ENCODE measurements around the gene TAMALIN.

DNA sequence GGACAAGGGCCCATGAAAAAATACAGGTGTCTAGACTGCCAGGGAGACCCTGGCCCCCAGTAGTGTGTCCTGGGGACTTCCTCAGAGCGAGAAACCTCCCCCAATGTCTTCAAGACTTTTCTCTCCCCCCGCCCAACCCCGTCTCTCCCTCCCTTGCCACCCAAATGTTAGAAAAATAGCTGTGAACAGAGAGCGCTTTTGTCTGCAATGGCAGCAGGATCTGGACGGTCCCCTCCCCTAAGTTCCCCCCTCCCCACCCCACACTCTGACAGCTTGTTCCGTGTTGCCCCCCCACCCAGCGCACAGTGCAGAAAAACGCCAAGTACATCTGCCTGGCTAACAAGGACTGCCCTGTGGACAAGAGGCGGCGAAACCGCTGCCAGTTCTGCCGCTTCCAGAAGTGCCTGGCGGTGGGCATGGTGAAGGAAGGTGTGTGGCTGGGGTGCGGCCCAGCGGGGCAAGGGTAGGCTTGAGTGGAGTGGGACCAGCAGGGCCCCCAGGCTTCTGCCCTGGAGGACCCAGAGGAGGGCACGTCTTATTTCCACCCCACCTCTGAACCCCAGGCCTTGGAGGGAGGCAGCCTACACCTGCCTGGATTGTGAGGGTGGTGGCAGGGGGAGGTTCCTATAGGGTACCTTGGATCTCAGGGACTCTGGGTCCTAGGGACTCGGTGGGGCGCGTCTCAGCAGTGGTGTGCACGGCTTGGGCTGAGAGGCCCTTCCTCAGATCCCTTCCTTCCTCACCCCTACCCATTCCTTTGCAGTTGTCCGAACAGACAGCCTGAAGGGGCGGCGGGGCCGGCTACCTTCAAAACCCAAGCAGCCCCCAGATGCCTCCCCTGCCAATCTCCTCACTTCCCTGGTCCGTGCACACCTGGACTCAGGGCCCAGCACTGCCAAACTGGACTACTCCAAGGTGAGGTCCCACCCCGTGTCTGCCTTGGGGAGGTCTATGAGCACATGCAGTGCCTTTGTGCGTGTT is 49.3 kb downstream of the TAMALIN start:
- TF ChIP-seq, protein P1, sequence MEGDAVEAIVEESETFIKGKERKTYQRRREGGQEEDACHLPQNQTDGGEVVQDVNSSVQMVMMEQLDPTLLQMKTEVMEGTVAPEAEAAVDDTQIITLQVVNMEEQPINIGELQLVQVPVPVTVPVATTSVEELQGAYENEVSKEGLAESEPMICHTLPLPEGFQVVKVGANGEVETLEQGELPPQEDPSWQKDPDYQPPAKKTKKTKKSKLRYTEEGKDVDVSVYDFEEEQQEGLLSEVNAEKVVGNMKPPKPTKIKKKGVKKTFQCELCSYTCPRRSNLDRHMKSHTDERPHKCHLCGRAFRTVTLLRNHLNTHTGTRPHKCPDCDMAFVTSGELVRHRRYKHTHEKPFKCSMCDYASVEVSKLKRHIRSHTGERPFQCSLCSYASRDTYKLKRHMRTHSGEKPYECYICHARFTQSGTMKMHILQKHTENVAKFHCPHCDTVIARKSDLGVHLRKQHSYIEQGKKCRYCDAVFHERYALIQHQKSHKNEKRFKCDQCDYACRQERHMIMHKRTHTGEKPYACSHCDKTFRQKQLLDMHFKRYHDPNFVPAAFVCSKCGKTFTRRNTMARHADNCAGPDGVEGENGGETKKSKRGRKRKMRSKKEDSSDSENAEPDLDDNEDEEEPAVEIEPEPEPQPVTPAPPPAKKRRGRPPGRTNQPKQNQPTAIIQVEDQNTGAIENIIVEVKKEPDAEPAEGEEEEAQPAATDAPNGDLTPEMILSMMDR (IDR thresholded peaks at IDR 0.05) = no peak
- TF ChIP-seq POLR2A (IDR thresholded peaks at IDR 0.05) (peak in 1 of 2 donors; percentile 11), EP300 (IDR thresholded peaks at IDR 0.05) (no peak), POLR2AphosphoS5 (IDR thresholded peaks at IDR 0.05) (peak; percentile 15)

All from gastroesophageal sphincter (tissue), 3 donors.